NCI-H1930 (cell line): ENCODE results near the gene ANO2.
"Not testable (repeated sequence)": the region's sequence is repeated elsewhere in the genome, so short reads cannot be mapped to it uniquely, and the experiment has no call there.

ENCODE experiments used
- DNase-seq, 2 experiments: peaks; one replicate each; lab custom pipeline; 2025; lab: John Stamatoyannopoulos, UW

Gene ANO2

DNA sequence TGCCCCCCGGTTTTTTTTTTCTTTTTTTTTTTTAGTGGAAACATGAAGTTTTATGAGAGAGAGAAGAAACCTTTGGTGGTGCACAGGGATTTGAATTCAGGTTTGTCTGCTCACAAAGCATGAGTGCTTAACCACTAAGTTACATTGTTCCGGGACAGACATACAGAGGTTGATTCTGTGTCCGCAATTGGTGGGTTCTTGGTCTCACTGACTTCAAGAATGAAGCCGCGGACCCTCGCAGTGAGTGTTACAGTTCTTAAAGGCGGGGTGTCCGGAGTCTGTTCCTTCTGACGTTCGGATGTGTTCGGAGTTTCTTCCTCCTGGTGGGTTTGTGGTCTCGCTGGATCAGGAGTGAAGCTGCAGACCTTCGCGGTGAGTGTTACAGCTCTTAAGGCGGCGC, 57.2 kb downstream of the ANO2 start:
- not testable (repeated sequence) for DNase-seq

- no peak for DNase-seq
Measured at GRCh38 chr12:5884866-5885265, 60.2 kb downstream of the ANO2 start.

DNA sequence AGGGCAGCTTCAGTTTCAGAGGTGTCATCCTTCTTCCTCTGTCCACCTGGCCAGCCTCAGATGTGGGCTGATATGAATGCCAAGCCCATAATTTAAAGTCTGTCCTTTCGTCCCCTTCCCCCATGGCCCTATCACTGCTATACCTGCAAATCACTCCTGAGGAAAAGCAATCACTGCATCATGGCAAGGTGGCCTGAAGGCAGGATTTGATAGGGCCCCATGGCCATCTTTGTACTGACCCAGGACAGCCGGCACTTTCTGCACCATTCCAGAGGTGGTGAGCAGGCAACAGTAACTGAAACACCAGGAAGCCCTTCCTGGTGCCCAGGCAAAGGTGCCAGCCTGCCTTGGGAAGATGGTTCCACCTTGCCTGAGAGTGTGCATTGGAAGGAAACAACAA, 60.8 kb downstream of the ANO2 start:
- no peak for DNase-seq

DNA sequence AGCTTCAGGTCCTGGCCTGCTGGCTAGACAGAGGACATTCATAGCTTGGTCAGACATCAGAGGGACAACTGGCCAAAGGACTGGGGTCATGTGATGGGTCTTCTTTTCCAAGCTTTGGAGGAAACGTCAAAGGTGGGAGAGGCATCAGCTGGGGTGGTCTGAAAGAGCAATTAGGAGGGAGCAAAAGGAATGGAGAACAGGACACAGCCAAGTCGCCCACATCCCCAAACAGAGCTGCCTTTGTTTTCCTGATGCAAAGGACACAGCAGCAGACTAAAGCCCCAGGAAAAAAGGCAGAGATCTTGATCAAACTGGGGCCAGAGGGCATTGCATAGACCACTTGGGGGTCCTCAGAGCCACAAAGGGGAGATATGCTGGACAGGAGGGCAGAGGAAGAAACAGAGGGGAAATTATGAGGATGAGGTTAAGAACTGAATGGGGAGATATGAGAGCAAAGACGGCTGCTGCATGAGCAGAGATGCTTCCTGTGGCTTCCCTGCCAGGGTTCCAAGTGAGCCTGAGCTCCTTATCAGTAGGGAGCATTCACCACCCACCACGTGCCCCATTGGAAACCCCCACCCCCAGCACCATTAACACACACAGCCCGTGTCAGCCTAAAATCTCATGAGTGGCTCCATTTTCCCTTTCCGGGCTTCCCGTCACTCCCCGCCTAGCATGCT, 62.4 kb downstream of the ANO2 start:
- DNase-seq, result no peak

DNA sequence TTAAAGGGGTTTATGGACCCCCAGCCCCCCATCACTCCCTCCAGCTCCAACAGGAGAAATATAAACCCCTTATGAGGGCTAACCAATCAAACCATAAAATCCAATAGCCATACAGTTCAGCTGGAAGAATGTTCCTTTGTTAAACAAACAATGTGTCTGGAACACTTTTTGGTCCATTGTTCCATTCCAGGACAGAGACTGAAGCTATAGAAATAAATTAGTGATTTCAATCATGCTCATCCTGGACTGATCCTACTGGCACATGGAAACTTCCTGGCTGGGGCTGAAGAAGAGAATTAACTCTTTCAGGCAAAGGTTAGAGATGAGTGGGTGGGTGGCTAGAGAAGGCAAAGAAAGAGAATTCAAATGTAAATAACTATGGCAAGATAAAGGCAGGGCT, 63.4 kb downstream of the ANO2 start:
- DNase-seq, result no peak

- DNase-seq, result no peak
Measured at GRCh38 chr12:5881101-5881606, 63.9 kb downstream of the ANO2 start.

- DNase-seq, result no peak
Measured at GRCh38 chr12:5875851-5876250, 69.2 kb downstream of the ANO2 start.

- DNase-seq, result no peak
Measured at GRCh38 chr12:5874514-5874913, 70.5 kb downstream of the ANO2 start.

GRCh38 chr12:5873281-5873919, 71.7 kb downstream of the ANO2 start:
- DNase-seq, result no peak

- DNase-seq, result peak in 1 of 2 experiments; percentile 8
Measured at GRCh38 chr12:5872745-5873144, 72.3 kb downstream of the ANO2 start.

DNA sequence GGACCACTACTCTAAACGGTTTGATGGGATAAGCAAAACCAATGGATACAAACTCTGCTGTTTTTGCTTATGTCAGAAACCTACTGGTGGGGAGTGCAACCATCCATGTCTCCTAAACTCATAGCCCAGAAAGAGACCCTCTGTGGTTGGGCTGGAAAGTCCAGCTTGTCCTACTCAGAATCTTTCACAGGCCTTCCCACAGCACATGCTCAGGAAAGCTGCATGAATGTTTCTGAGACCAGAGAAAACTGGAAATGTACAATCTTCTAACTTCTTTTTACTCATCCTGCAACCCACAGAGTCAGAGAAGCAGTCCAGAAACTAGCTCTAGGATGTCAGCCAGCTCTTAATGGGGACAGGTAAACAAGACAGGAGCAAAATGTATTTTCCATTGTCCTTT, 73.3 kb downstream of the ANO2 start:
- DNase-seq, result no peak

GRCh38 chr12:5870183-5870582, 74.9 kb downstream of the ANO2 start:
- no peak for DNase-seq

- no peak for DNase-seq
Measured at GRCh38 chr12:5868625-5869295, 76.3 kb downstream of the ANO2 start.

DNA sequence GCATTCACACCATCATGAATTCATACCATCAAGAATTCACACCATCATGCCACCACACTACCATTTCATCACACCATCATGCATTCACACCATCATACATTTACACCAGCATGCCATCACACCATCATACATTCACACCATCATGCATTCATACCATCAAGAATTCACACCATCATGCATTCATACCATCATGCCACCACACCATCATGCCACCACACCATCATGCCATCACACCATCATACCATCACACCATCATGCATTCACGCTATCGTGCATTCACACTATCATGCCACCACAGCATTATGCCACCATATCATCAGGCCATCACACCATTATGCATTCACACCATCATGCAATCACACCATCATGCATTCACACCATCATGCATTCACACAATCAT, 79.7 kb downstream of the ANO2 start:
- DNase-seq, result no peak

- no peak for DNase-seq
Measured at GRCh38 chr12:5864972-5865371, 80.1 kb downstream of the ANO2 start.

- DNase-seq, result no peak
Measured at GRCh38 chr12:5864301-5864700, 80.8 kb downstream of the ANO2 start.

DNA sequence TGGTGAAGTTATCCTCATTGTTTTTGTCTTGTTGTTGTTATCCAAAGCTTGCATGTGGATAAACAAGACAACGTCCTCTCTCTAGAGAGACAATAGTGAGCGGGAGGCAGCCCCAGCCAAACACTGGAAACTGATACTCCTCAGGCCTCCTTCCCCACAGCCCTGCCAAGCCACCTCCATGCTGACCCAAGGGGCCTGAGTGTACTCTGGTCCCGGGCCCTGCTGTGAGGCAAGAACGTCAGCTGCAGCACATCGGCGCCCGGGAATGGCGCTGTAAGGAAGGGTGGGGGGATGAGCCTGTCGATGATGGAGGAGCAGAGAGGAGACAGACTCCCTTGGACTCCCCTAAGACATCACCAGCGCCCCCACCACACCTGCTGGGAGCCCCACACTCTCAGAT, 83.6 kb downstream of the ANO2 start:
- DNase-seq, result no peak

- DNase-seq, result no peak
Measured at GRCh38 chr12:5856692-5857091, 88.4 kb downstream of the ANO2 start.

DNA sequence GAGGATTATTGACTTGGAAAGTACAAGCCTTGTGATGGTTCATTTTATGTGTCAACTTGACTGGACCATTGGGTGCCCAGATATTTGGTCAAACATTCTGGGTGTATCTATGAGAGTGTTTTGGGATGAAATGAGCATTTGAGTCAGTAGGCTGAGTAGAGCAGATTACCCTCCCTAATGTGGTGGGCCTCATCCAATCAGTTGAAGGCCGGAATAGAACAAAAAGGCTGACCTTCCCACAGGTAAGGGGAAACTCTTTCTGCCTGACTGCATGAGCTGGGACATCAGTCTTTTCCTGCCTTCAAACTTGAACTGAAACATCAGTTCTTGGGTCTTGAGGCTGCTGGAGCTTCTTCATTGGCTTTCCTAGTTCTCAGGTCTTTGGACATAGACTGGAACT, 98.1 kb downstream of the ANO2 start:
- no peak for DNase-seq

DNA sequence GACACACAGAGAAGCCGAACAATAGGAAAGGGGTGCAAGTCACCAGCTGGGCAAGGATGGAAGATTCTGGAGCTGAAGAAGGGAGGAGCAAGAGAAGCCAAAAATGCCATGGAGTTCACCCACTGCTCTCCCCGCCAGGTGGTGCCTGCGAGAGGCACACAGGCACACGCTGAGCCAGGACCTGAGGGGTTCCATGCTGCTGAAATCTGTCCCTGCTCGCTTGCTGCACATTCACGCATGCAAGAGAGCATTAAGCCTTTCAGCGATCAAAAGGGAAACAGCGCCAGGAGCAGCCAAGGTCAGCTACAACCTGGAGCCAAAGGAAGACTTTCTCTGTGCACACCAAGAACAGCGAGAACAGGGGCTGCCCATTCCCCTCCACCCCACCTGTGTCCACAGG, 104.1 kb downstream of the ANO2 start:
- no peak for DNase-seq

DNA sequence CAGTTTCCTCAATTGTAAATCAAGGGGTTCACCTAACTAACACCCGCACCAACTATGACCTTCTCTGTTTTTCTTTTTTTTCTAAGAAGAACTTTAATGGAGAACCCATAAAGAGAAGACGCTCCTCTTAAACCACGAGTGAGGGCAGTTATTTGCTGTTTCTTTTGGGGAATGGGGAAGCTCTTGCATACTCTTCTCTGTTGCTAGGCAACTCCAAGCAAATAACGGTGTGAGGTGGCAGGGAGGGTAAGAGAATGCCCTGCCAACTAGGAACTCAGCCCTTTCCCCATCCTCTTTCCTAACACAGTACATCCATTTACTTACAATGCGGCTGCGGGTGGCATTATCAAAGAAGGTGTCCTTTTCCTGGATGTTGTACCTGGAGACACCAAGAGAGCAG, 114.9 kb downstream of the ANO2 start:
- DNase-seq, result no peak

DNA sequence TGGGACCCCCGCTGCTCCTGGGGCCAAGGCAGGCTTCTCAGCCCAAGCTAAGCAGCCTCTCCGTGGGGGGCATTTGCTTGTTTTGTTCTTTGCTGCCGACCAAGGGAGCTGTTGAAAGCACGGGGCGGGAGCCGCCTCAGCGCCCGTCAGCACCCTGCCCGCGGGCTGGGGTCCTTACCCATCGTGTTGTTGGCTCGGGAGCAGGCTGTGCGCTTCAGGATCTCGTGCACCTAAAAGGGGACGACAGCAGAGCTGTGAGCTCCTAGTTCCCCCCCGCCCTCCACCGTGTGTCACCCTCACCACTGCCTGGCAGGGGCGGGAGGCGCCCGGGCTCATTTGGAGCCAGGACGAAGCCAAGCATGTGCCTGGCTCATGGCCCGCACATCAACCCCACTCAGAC, 117.5 kb downstream of the ANO2 start:
- DNase-seq, result no peak

DNA sequence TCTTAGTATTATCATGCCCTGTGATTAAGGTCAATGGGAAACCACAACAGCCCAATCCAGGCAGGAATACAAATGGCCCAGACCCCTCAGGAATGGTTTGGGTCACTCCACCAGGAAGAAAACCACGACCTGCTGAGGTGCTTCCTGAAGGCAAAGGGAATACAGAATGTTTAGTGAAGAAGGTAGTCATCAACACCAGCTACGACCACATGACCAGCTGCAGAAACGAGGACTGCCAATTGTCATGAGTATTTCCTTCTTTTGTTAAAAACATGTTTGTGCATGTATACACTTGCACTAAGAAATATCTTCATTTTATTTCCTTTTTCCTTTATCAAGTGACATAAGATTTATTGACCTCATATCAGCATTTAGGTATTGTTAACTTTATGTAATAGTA, 119.3 kb downstream of the ANO2 start:
- DNase-seq, result not testable (repeated sequence)
